T-helper 1 cell (primary cell): ENCODE results near the gene CACNG1.

Source experiments
- DNase-seq, 5 donors: peaks; one replicate each; pipeline ENCODE4 v3.0.0-alpha.2; 2012 to 2020

The CACNG1 gene

GRCh38 chr17:67052720-67053437 lies 8.5 kb downstream of the CACNG1 start:
- no peak for DNase-seq

GRCh38 chr17:67053438-67054000 lies 9.2 kb downstream of the CACNG1 start:
- DNase-seq: no peak

GRCh38 chr17:67054011-67054591 lies 9.7 kb downstream of the CACNG1 start:
- DNase-seq: no peak

GRCh38 chr17:67054608-67055007 lies 10.3 kb downstream of the CACNG1 start:
- DNase-seq: no peak

- no peak for DNase-seq
Observed at GRCh38 chr17:67055041-67055443, 10.7 kb downstream of the CACNG1 start.

GRCh38 chr17:67055811-67056745 lies 11.7 kb downstream of the CACNG1 start:
- DNase-seq: no peak

GRCh38 chr17:67056746-67057490 lies 12.6 kb downstream of the CACNG1 start:
- DNase-seq: no peak

DNA sequence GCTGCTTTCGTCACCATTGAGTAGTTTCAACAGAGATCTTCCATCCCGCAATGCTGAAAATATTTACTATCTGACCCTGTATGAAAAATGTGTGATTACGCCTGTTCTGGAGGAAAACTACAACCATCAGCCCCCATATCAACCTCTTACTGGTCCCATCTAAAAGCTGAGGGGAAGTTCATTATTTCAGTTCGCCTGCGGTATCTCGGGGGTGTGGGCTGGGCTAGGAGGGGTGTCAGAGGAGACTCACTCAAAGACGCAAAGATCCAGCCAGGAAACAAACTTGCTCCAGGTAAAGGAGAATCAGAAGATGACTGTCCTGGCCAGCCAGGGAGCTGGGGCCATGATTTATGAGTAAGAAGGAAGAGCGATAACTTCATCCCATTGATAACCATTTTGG lies 13.7 kb downstream of the CACNG1 start:
- DNase-seq: no peak

DNA sequence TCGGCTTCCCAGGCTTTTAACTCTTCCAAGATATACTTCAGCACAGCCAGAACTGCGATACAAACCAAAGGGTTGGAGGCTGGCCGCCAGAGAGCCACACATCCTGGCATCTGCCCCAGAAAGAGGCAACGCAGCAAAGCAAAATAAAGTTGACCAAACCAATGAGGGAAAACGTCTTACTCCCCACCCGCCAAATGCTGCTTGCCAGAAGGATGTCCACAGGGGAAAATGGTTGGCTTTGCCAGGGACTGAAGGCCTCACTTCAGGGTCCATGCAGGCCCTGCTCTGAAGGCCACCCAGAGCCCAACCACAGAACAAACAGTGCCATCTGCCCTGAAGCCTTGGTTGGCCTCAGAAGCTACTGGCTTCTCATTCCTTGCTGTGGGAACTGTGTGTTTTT lies 15.0 kb downstream of the CACNG1 start:
- DNase-seq: no peak

DNA sequence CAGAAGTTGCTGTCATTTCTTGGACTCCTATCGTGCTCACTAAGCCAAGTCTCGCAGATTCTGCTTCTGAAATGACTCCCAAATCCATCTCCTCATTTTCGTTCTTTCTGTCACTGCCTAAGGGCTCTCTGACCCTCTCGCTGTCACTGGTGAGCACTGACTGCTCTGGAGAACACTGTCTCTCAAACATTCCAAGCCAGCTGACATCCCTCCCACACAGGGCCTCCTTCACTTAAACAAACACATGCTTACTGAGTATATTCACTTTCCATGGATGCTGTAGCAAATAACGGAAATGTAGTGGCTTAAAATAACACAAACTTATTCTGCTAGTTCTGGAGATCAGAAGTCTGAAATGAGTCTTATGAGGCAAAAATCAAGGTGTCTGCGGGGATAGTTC lies 18.8 kb downstream of the CACNG1 start:
- DNase-seq: no peak

DNA sequence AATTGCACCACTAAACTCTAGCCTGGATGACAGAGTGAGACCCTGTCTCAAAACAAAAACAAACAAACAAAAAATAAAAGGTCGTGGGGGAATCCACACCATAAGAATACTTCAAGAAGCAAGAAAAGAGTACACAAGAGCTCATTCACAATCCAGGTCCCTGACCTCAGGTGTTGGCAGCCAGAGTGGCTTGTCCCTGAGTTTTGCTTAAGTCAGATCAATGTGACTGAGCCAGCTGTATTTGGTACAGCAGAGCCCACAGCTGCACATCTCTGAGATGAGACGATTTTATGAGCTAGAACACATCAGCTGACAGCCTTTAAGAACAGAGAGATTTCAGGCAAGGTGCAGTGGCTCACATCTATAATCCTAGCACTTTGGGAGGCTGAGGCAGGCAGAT lies 22.4 kb downstream of the CACNG1 start:
- DNase-seq: no peak

GRCh38 chr17:67067571-67068482 lies 23.5 kb downstream of the CACNG1 start:
- DNase-seq: no peak

- DNase-seq: no peak
Observed at GRCh38 chr17:67068999-67069398, 24.6 kb downstream of the CACNG1 start.

DNA sequence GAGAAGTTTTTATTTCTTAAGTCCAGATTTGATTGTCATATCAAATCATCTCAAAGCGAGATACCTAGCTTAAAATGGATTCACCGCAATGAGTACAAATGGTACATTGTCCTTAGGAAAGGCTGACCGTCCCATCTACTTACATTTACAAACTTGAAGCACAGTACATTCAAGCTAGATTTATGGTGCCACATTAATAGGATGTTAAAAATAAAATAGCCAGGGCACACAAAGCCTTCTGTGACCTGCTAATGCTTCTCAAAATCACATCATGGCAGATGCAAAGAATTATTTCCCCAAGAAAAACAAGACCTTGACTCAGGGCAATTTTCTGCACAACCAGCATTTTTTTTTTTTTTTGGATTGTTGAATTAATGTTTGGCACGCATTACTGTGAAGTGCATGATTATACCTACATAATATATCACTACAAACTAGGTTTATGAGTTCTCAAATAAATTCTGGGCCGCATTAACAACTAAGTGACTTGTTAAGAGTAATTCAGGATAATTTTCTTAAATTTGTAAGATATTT lies 25.3 kb downstream of the CACNG1 start:
- no peak for DNase-seq

DNA sequence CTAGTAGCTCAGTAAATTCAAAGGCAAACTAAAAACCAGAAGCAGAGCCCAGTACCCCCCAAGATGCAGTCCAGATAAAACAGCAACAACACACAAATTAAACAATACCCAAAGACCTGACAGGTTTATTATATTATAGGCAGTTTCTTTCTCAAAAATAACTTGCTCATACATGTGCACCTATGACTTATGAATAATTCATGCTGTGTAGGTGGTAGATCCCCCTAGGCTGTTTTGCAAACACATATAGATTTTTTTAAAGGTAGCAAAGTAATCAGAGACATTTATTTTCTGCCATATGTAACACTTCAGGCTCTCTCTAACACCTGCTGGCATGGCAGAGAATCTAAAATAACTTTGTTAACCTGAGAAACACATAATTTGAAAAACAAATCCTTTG lies 27.2 kb downstream of the CACNG1 start:
- DNase-seq: no peak

DNA sequence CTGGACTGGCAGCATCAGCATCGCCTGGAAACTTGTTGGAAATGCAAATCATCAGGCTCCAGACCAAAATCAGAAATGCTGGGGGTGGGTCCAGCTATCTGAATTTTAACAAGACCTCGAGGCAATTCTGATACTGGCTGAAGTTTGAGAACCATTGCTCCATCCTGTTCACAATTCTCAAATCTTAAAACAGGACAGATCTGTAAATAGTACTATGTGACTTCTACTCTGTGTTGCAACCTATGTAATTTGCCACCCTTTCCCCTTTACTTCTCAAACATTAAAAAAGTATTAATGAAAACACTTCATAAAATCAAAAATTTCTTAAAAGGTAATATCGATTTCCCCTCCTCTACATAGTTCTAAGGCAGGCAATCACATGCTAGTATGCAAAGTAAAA lies 28.5 kb downstream of the CACNG1 start:
- no peak for DNase-seq

GRCh38 chr17:67074781-67075180 lies 30.4 kb downstream of the CACNG1 start:
- DNase-seq: no peak

GRCh38 chr17:67076290-67076689 lies 31.9 kb downstream of the CACNG1 start:
- DNase-seq: no peak

- DNase-seq: no peak
Observed at GRCh38 chr17:67078292-67078691, 33.9 kb downstream of the CACNG1 start.

DNA sequence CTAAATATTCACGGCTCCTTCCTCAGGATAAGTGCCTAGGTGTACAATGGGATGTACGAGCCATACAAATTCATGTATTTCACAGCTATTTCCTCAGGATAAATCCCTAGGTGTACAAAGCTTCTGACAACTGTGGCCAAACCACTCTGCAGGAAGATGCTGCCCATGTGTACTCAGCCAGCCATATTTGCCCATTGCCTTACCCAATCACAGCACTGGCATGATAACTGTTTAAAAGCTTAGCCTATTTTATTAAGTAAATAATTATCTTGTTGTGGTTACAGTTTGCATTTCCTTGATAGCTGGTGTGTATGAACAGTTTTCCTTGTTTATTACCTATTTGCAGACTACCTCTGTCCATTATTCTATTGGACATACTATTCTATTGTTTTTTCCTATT lies 35.1 kb downstream of the CACNG1 start:
- no peak for DNase-seq

DNA sequence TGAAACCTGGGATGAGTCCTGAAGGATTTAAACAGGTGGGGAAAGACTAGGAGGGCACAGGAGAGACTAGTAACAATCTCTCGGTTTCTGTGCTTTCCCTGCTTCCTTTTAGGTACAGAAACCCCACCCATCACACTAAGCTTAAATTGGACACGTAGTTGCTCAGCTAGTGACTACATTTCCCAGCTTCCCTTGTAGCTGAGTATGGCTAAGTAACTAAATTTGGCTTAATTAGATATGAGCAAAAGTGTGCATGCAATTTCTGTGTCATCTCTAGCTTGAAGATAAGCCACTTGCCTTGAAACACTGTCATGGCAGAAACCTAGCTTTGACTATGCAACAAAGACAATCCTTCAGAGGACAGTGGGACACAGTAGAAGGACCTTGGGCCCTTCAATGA lies 36.5 kb downstream of the CACNG1 start:
- no peak for DNase-seq
